NCI-H774 (cell line): Measurements from ENCODE around the gene NEDD4L.
"Not testable (repeated sequence)": the region's sequence is repeated elsewhere in the genome, so short reads cannot be mapped to it uniquely, and the experiment has no call there.

Source experiments
- DNase-seq: peaks from one replicate; lab custom pipeline; 2025; lab: John Stamatoyannopoulos, UW

Gene NEDD4L

GRCh38 chr18:58378411-58379379 is 334.7 kb downstream of the NEDD4L start:
- DNase-seq: no peak

DNA sequence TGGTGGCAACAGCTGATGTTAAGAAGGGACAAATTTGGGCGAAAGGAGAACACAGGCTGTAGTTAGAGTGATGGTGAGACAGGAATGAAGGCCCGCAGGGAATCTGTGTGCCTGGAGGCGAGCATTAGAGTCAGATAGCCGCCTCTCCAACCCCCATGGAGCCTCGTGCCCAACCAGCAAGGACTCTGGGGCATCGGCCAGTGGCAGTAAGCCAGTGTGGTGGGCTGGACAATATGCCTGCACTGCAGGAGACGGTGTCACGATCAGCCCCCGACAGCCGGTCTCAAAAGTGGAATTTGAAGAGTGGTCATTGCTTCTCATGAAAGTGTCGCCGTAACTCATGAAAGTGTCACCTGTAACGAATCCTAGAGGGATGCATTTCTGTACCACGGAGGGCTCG is 335.4 kb downstream of the NEDD4L start:
- DNase-seq: no peak

- not testable (repeated sequence) for DNase-seq
Observed at GRCh38 chr18:58380113-58380512, 336.1 kb downstream of the NEDD4L start.

- no peak for DNase-seq
Observed at GRCh38 chr18:58381676-58382411, 337.8 kb downstream of the NEDD4L start.

DNA sequence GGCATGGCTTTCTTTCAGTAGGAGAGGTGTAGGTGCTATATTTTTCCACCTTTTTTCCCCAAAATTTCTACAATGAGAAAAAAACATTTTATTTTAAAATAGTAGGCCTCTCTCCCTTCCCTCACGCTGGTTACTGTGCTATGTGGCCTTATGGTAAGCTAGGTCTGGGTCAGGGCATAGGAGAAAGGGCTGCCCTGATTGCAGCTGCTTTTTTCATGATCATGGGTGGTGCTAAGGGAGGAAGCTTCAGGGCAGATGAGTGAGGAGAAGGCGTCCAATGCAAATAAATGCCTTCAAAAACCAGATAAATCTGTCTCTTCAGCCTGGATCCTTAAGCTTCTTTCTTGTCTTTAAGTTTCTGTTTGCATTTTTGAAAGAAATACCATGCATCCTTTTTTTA is 338.4 kb downstream of the NEDD4L start:
- DNase-seq: no peak

GRCh38 chr18:58385472-58385871 is 341.4 kb downstream of the NEDD4L start:
- DNase-seq: no peak

DNA sequence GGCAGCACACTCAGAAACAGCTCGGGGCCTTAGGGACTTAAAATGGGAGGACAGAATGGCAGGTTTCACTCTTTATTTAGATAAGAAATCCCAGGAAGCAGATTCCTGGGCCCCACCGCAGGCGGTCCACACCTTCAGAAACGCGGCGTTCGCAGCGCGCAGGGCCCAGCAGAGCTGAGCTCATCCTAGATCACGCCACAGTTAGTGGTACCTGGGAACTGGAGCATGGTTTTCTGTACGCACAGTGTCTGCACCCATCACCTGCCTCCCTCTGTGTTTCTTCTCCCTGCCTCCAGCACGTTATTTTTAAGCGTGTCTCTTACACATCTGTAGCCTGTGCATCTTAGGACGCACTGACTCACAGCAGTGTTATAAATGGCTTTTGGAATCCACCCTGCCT is 342.8 kb downstream of the NEDD4L start:
- DNase-seq: no peak

- no peak for DNase-seq
Observed at GRCh38 chr18:58387716-58388115, 343.7 kb downstream of the NEDD4L start.

DNA sequence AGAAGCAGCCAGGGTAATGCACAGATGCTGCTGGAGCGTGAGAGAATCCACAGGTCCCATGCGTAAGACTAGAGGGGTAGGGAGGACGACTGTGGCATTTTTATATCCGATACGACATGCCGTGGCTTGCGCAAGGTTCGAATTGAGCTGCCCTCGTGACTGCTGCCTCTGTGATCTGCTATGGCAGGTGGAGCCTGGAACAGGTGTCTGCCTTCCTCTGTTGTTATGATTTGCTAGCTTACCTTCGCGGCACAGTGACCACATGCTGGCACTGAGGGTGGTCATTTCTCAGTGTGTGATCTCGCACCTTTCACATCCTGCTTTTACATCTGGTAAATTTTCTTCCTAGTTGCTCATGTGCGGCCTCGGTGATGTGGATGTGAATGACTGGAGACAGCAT is 344.7 kb downstream of the NEDD4L start:
- DNase-seq: no peak

GRCh38 chr18:58389745-58390144 is 345.7 kb downstream of the NEDD4L start:
- DNase-seq: no peak

- no peak for DNase-seq
Observed at GRCh38 chr18:58390399-58390798, 346.4 kb downstream of the NEDD4L start.

DNA sequence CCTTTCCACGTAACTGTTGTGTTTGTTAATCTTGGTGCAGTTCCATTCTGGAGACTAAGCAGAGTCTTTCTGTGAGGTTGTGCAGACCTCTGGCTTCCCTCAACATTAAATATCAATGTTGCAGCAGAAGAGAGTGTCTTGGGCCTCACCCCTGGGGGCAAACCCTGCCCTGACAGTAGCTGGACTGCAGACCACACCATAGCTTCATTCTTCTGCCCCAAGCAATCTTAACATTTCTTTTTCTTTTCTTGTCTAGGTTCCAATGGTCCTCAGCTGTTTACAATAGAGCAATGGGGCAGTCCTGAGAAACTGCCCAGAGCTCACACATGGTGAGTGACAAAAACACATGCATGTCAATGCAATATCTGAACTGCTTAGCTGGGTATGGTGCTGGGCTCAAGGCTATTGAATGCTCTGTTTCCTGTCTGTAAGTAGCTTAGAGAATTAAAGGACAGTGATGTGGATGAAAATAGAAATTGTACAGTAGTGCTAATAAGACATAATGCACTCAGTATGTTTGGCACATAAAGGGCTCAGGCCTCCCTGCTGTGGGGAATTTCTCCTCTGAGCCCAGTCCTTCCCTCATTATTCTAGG is 347.3 kb downstream of the NEDD4L start:
- no peak for DNase-seq

GRCh38 chr18:58391932-58392323 is 347.9 kb downstream of the NEDD4L start:
- no peak for DNase-seq

GRCh38 chr18:58392324-58393000 is 348.4 kb downstream of the NEDD4L start:
- DNase-seq: no peak

GRCh38 chr18:58393295-58393694 is 349.3 kb downstream of the NEDD4L start:
- no peak for DNase-seq

DNA sequence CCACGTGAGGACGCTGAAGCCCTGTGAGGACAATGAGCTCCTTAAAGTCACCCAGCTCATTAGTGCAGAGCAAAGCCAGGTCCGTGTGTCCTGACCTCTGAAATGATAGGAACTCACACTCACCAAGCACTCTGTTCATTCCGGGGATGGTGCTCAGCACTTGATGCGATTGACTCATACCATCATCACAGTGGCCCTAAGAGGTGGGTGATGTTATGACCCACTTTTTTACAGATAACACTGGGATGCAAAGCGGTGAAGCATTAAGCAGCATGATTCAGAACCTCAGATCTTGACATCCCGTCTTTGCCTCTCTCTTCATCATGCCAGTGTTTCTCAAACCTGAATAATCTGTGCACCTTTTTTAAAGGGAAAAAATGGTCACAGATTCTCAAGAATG is 350.0 kb downstream of the NEDD4L start:
- DNase-seq: no peak

DNA sequence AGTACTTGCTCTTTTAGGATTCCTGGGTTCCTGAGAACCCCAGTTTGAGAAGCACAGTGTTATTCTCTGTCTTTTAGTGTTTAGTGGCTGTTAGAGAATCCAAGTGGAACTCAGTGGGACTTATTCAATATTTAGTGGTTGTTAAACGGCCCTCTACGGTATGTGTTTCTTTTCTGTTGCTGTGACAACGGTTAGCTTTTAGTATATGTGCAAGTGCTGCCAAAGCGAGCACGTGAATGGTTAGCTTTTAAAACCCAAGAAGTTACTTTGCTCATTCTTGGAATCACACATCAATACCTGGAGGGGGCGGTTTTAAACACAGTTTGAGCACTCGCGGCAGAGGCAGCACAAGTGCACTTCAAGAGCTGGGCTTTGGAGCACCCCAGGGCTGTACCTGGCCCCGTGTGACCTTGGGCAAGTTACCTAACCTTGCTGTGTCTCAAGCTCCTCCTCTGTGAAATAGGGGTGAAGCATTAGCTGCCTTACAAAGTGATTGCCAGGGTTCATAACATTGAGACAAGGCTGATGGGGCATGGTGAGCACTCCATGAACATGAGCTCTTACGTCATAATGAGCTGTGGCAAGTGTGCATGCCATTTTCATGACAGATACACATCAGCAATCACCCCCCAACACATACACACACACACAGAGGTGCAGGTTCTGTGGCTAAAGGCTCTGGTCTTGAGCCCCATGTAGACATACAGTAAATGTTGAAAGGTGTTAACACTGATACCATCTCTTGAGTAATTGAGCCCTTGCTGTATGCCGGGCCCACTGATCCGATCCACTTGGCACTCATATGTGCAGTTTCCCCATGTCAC is 350.8 kb downstream of the NEDD4L start:
- no peak for DNase-seq

GRCh38 chr18:58396144-58396543 is 352.1 kb downstream of the NEDD4L start:
- no peak for DNase-seq

DNA sequence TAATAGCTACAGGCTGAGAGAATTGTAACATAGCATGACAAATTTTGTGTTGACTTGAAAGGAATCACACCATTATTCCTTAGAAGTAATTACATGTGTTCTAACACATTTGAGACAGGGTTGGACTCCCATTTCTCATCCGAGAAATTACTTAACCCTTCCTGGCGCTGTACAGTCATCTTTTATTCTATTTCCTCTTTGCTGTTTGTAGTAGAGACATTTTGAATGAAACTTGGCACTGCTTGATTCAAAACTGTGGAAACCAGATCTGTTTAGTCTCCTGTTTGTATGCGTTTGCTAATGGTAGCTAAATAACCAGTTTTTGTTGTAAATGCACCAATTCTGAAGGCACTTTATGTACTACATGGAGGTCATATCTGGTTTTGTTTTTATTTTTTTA is 352.9 kb downstream of the NEDD4L start:
- no peak for DNase-seq

- DNase-seq: no peak
Observed at GRCh38 chr18:58397385-58398132, 353.5 kb downstream of the NEDD4L start.
